HEK293T (cell line): ENCODE results near the gene C19orf47.

Experiments used
- BHLHE40 ChIP-seq: fragments of 450-650 bp; IDR thresholded peaks from 2 replicates; pipeline ENCODE4 v1.6.1; 2016; ENCODE audit warnings: mild to moderate bottlenecking, moderate library complexity, borderline replicate concordance
- FOXM1 ChIP-seq: fragments of 450-650 bp; IDR thresholded peaks from 2 replicates; pipeline ENCODE4 v1.6.1; 2017; ENCODE audit warnings: mild to moderate bottlenecking, borderline replicate concordance
- L3MBTL2 ChIP-seq: fragments of 450-650 bp; conservative IDR thresholded peaks from 2 replicates; pipeline ENCODE4 v1.6.1; 2016; ENCODE audit warnings: mild to moderate bottlenecking
- SP1 ChIP-seq: fragments of 450-650 bp; IDR thresholded peaks from 2 replicates; pipeline ENCODE4 v1.6.1; 2017
- SUZ12 ChIP-seq: fragments of 450-650 bp; IDR thresholded peaks from 2 replicates; pipeline ENCODE4 v1.6.1; 2016; ENCODE audit warnings: mild to moderate bottlenecking
- TARDBP ChIP-seq: fragments of 450-650 bp; IDR thresholded peaks from 2 replicates; pipeline ENCODE4 v1.6.1; 2016
- ZNF384 ChIP-seq: fragments of 450-650 bp; IDR thresholded peaks from 2 replicates; pipeline ENCODE4 v1.6.1; 2016

DNA sequence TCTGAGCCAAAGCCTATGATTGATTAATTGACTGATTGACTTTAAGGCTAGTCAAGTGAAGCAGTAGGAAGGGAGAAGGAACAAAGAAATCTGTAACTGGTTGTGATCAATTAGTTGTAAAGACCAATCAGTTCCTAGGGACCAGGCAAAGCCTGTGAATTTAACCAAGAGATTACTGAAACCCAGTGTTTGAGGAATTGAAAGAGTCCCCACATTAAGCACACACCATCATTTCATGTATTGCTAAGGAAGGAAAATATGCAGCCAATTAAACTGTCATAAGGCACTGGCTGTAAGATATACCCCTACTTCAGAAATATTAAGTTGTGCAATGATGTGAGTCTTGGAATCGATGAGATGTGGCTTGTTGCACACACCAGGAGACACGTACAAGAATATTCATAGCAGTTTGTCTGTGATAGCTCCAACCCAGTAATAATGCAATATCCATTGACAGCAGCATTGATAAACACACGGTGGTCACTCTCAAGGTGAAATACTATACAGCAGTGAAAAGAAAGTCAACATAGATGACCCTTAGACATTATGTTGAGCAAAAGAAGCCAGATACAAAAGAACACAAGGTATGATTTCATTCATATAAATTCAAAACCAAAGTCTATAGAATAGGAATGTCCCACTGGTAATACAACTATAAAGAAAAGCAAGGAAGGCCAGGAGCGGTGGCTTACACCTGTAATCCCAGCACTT is 9.0 kb downstream of the C19orf47 start:
- TF ChIP-seq BHLHE40 (no peak), L3MBTL2 (no peak), TARDBP (no peak), SUZ12 (no peak), FOXM1 (no peak), SP1 (no peak), ZNF384 (no peak)
